H1 (cell line): ENCODE results near the gene FGFBP1. TPM values are rescaled to one million over a fixed set of nuclear protein-coding genes. Genes with fewer than 3 reads are reported as not detected.
A peak's percentile ranks its signal among the peaks of the same experiment; 100 is the strongest.

Experiments used
- CTCF ChIA-PET: fragments of 300-600 bp; sonication (Branson Sonifier 250); formaldehyde crosslinking; loops from one replicate; lab custom pipeline; 2021; ENCODE audit not compliant: partially characterized antibody; lab: Charles Lee
- POLR2A ChIA-PET: fragments of 300-600 bp; sonication (Branson Sonifier 250); formaldehyde crosslinking; loops from one replicate; lab custom pipeline; 2021; ENCODE audit warnings: inconsistent platforms; ENCODE audit not compliant: partially characterized antibody; lab: Charles Lee
- DNase-seq, 2 experiments: peaks; one replicate each; pipeline versions ENCODE4 v3.0.0 to v3.0.0-alpha.2; 2010 to 2022; ENCODE audit warnings: low spot score in 2 of 2, low read depth in 1 of 2, mixed read lengths in 1 of 2
- FAIRE-seq: peaks from 2 replicates; lab custom pipeline; 2011; peaks lifted over from hg19 to GRCh38; lab: Jason Lieb, UNC
- H2AFZ ChIP-seq: 2 replicates; pipeline ENCODE4 v1.8.1; 2012; ENCODE audit warnings: low read length, inconsistent platforms
- H2AK5ac ChIP-seq: 2 replicates; pipeline ENCODE4 v1.6.1; 2013; ENCODE audit warnings: low read depth, low read length
- H2BK120ac ChIP-seq: replicated peaks from 2 replicates; pipeline ENCODE3; 2013; ENCODE audit warnings: low read depth, low read length, inconsistent platforms
- H2BK12ac ChIP-seq: 2 replicates; pipeline ENCODE4 v1.6.1; 2013; ENCODE audit warnings: low read depth, low read length
- H2BK15ac ChIP-seq: 2 replicates; pipeline ENCODE4 v1.6.1; 2013; ENCODE audit warnings: low read length
- H2BK20ac ChIP-seq: 2 replicates; pipeline ENCODE4 v1.6.1; 2013; ENCODE audit warnings: low read length
- H2BK5ac ChIP-seq: 2 replicates; pipeline ENCODE4 v1.6.1; 2013; ENCODE audit warnings: low read depth, low read length
- H3K14ac ChIP-seq: 2 replicates; pipeline ENCODE4 v1.6.1; 2013; ENCODE audit warnings: inconsistent platforms; ENCODE audit not compliant: insufficient read length
- H3K18ac ChIP-seq: 2 replicates; pipeline ENCODE4 v1.6.1; 2013; ENCODE audit warnings: low read length; ENCODE audit errors: extremely low read depth
- H3K23ac ChIP-seq: 2 replicates; pipeline ENCODE4 v1.6.1; 2013; ENCODE audit warnings: inconsistent platforms; ENCODE audit not compliant: insufficient read length
- H3K23me2 ChIP-seq: 2 replicates; pipeline ENCODE4 v1.6.1; 2013; ENCODE audit warnings: low read depth, low read length
- H3K27ac ChIP-seq: 2 replicates; pipeline ENCODE4 v1.6.1; 2011; ENCODE audit warnings: low read depth, low read length, inconsistent platforms
- H3K27me3 ChIP-seq, 4 experiments: replicated peaks in 1 of 4; 1 replicate in 1 of 4; 2 replicates in 3 of 4; pipeline versions ENCODE4 v1.6.1 to v1.8.1; 2011 to 2013; ENCODE audit warnings: low read length in 3 of 4, mild to moderate bottlenecking in 3 of 4, inconsistent platforms in 2 of 4, mixed read lengths in 2 of 4, moderate library complexity in 1 of 4; ENCODE audit not compliant: control insufficient read depth in 3 of 4, insufficient read depth in 3 of 4; ENCODE audit errors: extremely low read depth in 1 of 4
- H3K36me3 ChIP-seq, 4 experiments: 2 replicates each; pipeline versions ENCODE4 v1.6.1 to v1.8.1; 2011 to 2013; ENCODE audit warnings: mild to moderate bottlenecking in 4 of 4, low read length in 3 of 4, moderate library complexity in 2 of 4, control low read depth in 1 of 4, inconsistent platforms in 1 of 4; ENCODE audit not compliant: insufficient read depth in 4 of 4, control insufficient read depth in 2 of 4
- H3K4ac ChIP-seq: replicated peaks from 2 replicates; pipeline ENCODE3; 2013; ENCODE audit warnings: low read length, low read depth, mixed read lengths, inconsistent platforms; ENCODE audit not compliant: insufficient read length
- H3K4me1 ChIP-seq, 4 experiments: replicated peaks in 1 of 4; 1 replicate in 1 of 4; 2 replicates in 3 of 4; pipeline versions ENCODE4 v1.6.1 to v1.8.1; 2011 to 2013; ENCODE audit warnings: low read length in 3 of 4, inconsistent platforms in 2 of 4, mixed read lengths in 1 of 4; ENCODE audit not compliant: insufficient read depth in 4 of 4, control insufficient read depth in 3 of 4
- H3K4me2 ChIP-seq, 2 experiments: 2 replicates each; pipeline versions ENCODE4 v1.6.1 to v1.8.1; 2011 to 2013; ENCODE audit warnings: low read depth in 2 of 2, low read length in 2 of 2, control low read depth in 1 of 2, inconsistent platforms in 1 of 2, mild to moderate bottlenecking in 1 of 2; ENCODE audit not compliant: insufficient read depth in 1 of 2
- H3K4me3 ChIP-seq, 4 experiments: fragments of 200-600, 300-600 bp in 1 of 4; sonication (generic), shearing (Covaris generic), sonication (Bioruptor Twin) in 1 of 4; 2 replicates each; pipeline versions ENCODE4 v1.5.1 to v1.8.1; 2011 to 2016; ENCODE audit warnings: low read length in 4 of 4, low read depth in 3 of 4, control low read depth in 2 of 4, inconsistent platforms in 2 of 4, mild to moderate bottlenecking in 2 of 4, mixed read lengths in 1 of 4, moderate library complexity in 1 of 4; ENCODE audit not compliant: insufficient read depth in 2 of 4; ENCODE audit errors: extremely low read depth in 1 of 4
- H3K56ac ChIP-seq: replicated peaks from 2 replicates; pipeline ENCODE3; 2013; ENCODE audit warnings: low read depth, mild to moderate bottlenecking, mixed read lengths, low read length, inconsistent platforms; ENCODE audit not compliant: insufficient read length
- H3K79me1 ChIP-seq: 2 replicates; pipeline ENCODE4 v1.6.1; 2013; ENCODE audit warnings: low read depth, low read length, control low read depth
- H3K79me2 ChIP-seq, 2 experiments: 2 replicates each; pipeline versions ENCODE4 v1.6.1 to v1.8.1; 2012 to 2013; ENCODE audit warnings: low read length in 2 of 2, mild to moderate bottlenecking in 2 of 2, inconsistent platforms in 1 of 2; ENCODE audit not compliant: insufficient read depth in 2 of 2, control insufficient read depth in 1 of 2
- H3K9ac ChIP-seq, 4 experiments: replicated peaks in 1 of 4; 1 replicate in 1 of 4; 2 replicates in 3 of 4; pipeline versions ENCODE4 v1.6.1 to v1.8.1; 2011 to 2013; ENCODE audit warnings: low read depth in 3 of 4, low read length in 3 of 4, control low read depth in 2 of 4, mild to moderate bottlenecking in 2 of 4, moderate library complexity in 2 of 4, inconsistent platforms in 1 of 4; ENCODE audit errors: extremely low read depth in 1 of 4
- H3K9me3 ChIP-seq, 2 experiments: 2 replicates each; pipeline versions ENCODE4 v1.6.1 to v1.8.1; 2012 to 2013; ENCODE audit warnings: mild to moderate bottlenecking in 2 of 2, moderate library complexity in 2 of 2, control low read depth in 1 of 2, inconsistent platforms in 1 of 2, low read depth in 1 of 2, low read length in 1 of 2, mixed read lengths in 1 of 2; ENCODE audit not compliant: insufficient read depth in 2 of 2
- H4K20me1 ChIP-seq, 2 experiments: replicated peaks in 1 of 2; 2 replicates each; pipeline versions ENCODE3 to v1.8.1; 2011 to 2013; ENCODE audit warnings: inconsistent platforms in 2 of 2, low read length in 2 of 2, mild to moderate bottlenecking in 1 of 2; ENCODE audit not compliant: insufficient read depth in 2 of 2, control insufficient read depth in 1 of 2
- H4K5ac ChIP-seq: 2 replicates; pipeline ENCODE4 v1.6.1; 2013; ENCODE audit warnings: low read length, low read depth, mixed read lengths, inconsistent platforms; ENCODE audit not compliant: insufficient read length
- H4K8ac ChIP-seq: 2 replicates; pipeline ENCODE4 v1.8.0; 2013; ENCODE audit warnings: mild to moderate bottlenecking, moderate library complexity, low read length, inconsistent platforms; ENCODE audit not compliant: insufficient read depth; ENCODE audit errors: extremely low read depth
- H4K91ac ChIP-seq: replicated peaks from 2 replicates; pipeline ENCODE3; 2013; ENCODE audit warnings: low read length, mixed read lengths, inconsistent platforms; ENCODE audit not compliant: insufficient read length
- MAX ChIP-seq: IDR thresholded peaks from 2 replicates; pipeline ENCODE4 v1.6.1; 2012; ENCODE audit warnings: inconsistent platforms
- WGBS, 2 experiments: shearing (Covaris generic) in 1 of 2; methylation state at CpG; one replicate each; pipeline versions ENCODE4 v1.1.6 to v1.1.7; 2013 to 2015; ENCODE audit warnings: low lambda C conversion rate in 2 of 2, mixed read lengths in 2 of 2, inconsistent platforms in 1 of 2, low coverage in 1 of 2, missing lambda C conversion rate in 1 of 2; ENCODE audit not compliant: insufficient replicate concordance in 2 of 2, insufficient coverage in 1 of 2, insufficient read length in 1 of 2; ENCODE audit errors: extremely low coverage in 1 of 2, missing lambda C conversion rate in 1 of 2; 5-methylcytosine and 5-hydroxymethylcytosine counted together
- polyA plus RNA-seq, 7 experiments: library from polyadenylated mRNA; depleted of rRNA in 3 of 7; stranded (reverse) in 5 of 7; unstranded in 2 of 7; fragments of >200 nt in 5 of 7; fragments of 200-250 nt in 2 of 7; gene quantifications; 1 replicate in 5 of 7; 2 replicates in 1 of 7; 4 replicates in 1 of 7; pipeline versions ENCODE4 v1.2.1 to v1.2.3, GENCODE V29; 2011 to 2013; ENCODE audit warnings: missing spikeins in 2 of 7, mixed read lengths in 2 of 7
- total RNA-seq: library from RNA; stranded (reverse); fragmentation: NEBNext Ultra II Directional; extraction: Animal tissue kit (Norgen Biotek cat#: 25700); gene quantifications from 2 replicates; pipeline ENCODE4 v1.2.1, GENCODE V29; 2021

Gene FGFBP1
- total and polyA plus RNA-seq, 2 of the 8 experiments (the other 6 are each of a cell fraction or from before 2014, with no cell fraction given) = 0.17 to 0.20 TPM

GRCh38 chr4:15912961-15913630 lies 25.4 kb downstream of the FGFBP1 start:
- no peak for TF ChIP-seq MAX
- H3K27me3 ChIP-seq = no peaks in the 10 kb centered on the region; a peak in 1 of 7 replicates
- H4K5ac ChIP-seq = no peak overlapping the region
- 84% methylated on average over 8 of the region's 8 CpGs; no CpG with 5 or more reads in 1 of the 2 experiments for WGBS, 2 experiments
- no peak overlapping the region for H3K23ac ChIP-seq
- H3K4me1 ChIP-seq = no peaks in the 10 kb centered on the region
- CTCF ChIA-PET = interaction anchor here (0.5 to 1.3 kb wide), 5 partner anchors 9 to 1045 kb away, joined by 3 to 5 read pairs (median 3); no protein-coding TSS in a partner anchor
- no peak overlapping the region for H2BK120ac ChIP-seq
- no peak overlapping the region for H3K9ac ChIP-seq
- peaks cover 0 to 6% of the 10 kb centered on the region in 2 experiments; a peak in 1 of 4 replicates for H3K9me3 ChIP-seq
- no peak overlapping the region for H3K14ac ChIP-seq
- H2BK20ac ChIP-seq = no peak overlapping the region
- H3K27ac ChIP-seq = no peak overlapping the region
- H2AK5ac ChIP-seq = no peak overlapping the region
- H2BK12ac ChIP-seq = no peak overlapping the region
- no peak overlapping the region for H2BK15ac ChIP-seq
- H4K91ac ChIP-seq = no peak overlapping the region
- H3K4me3 ChIP-seq = no peak overlapping the region
- no peaks in the 10 kb centered on the region for H3K23me2 ChIP-seq
- POLR2A ChIA-PET = no interaction called here
- 0 out of 2 replicates have a peak overlapping the region, but pooled peaks have one; percentile 37 for H2AFZ ChIP-seq
- H3K18ac ChIP-seq = no peak overlapping the region
- no peak overlapping the region for H4K8ac ChIP-seq
- DNase-seq (no peak), FAIRE-seq (no peak)
- H3K4me2 ChIP-seq = no peak overlapping the region
- H3K36me3 ChIP-seq = no peaks in the 10 kb centered on the region
- no peak overlapping the region for H3K56ac ChIP-seq
- H3K4ac ChIP-seq = no peak overlapping the region
- no peaks in the 10 kb centered on the region for H3K79me2 ChIP-seq
- H2BK5ac ChIP-seq = no peak overlapping the region
- no peaks in the 10 kb centered on the region for H4K20me1 ChIP-seq
- H3K79me1 ChIP-seq = no peaks in the 10 kb centered on the region
